ENCODE results near the gene GTF3C4.

Gene GTF3C4

GRCh38 chr9:132726576-132727130 lies 56.4 kb downstream of the GTF3C4 start:
- Histone ChIP-seq H2BK5ac (ENCODE audit: low read depth, low read length, poor library complexity, severe bottlenecking) (no peak overlapping the region), H3K9me3 (ENCODE audit: control insufficient read depth, low read length) (no peaks in the 10 kb centered on the region), H3K23ac (ENCODE audit: low read length in 2 of 2) (no peak overlapping the region), H2BK120ac (ENCODE audit: low read depth, low read length) (no peak overlapping the region), H3K4me1 (ENCODE audit: control insufficient read depth, insufficient read depth, low read depth, low read length) (no peaks in the 10 kb centered on the region), H3K79me1 (replicated peaks; ENCODE audit: low read length, poor library complexity, severe bottlenecking) (no peaks in the 10 kb centered on the region), H3K14ac (ENCODE audit: low read length in 2 of 2) (no peak overlapping the region), H2AFZ (ENCODE audit: low read depth, low read length) (no peak overlapping the region), H2BK15ac (ENCODE audit: low read depth, poor library complexity, severe bottlenecking) (no peak overlapping the region), H3K27me3 (ENCODE audit: control insufficient read depth in 1 of 2, insufficient read depth in 1 of 2, low read length in 2 of 2) (peaks cover 49% of the 10 kb centered on the region in 2 experiments), H3K36me3 (ENCODE audit: control insufficient read depth in 1 of 2, insufficient read depth in 2 of 2, low read depth in 1 of 2, low read length in 2 of 2) (no peaks in the 10 kb centered on the region), H3K9ac (ENCODE audit: low read length) (no peak overlapping the region), H3K18ac (ENCODE audit: low read depth in 1 of 2, low read length in 2 of 2) (no peak overlapping the region), H4K8ac (ENCODE audit: low read length) (no peak overlapping the region), H2BK12ac (ENCODE audit: low read length in 2 of 2) (no peak overlapping the region), H4K91ac (ENCODE audit: low read length) (no peak overlapping the region), H2AK5ac (ENCODE audit: low read length, severe bottlenecking) (no peak overlapping the region), H3K4me3 (ENCODE audit: insufficient read depth in 1 of 2, low read depth in 1 of 2, low read length in 2 of 2) (no peak overlapping the region), H3K27ac (ENCODE audit: low read length, poor library complexity, severe bottlenecking) (no peak overlapping the region), H3K4me2 (ENCODE audit: low read length, poor library complexity, severe bottlenecking) (no peak overlapping the region), H3K4ac (ENCODE audit: low read depth in 1 of 2, low read length in 2 of 2) (no peak overlapping the region)
- WGBS: 71% methylated on average over 7 of the region's 8 CpGs
- no peak for DNase-seq

- H3K9ac ChIP-seq (ENCODE audit: low read length): no peak overlapping the region
- WGBS: 93% methylated on average over 4 of the region's 5 CpGs
Observed at GRCh38 chr9:132728071-132728470, 57.8 kb downstream of the GTF3C4 start.

GRCh38 chr9:132728497-132728896 lies 58.2 kb downstream of the GTF3C4 start:
- peaks cover 42 to 50% of the 10 kb centered on the region in 2 experiments for H3K27me3 ChIP-seq (ENCODE audit: control insufficient read depth in 1 of 2, insufficient read depth in 1 of 2, low read length in 2 of 2)
- 100% methylated on average over 1 of the region's 2 CpGs for WGBS
- H2BK5ac ChIP-seq (ENCODE audit: low read depth, low read length, poor library complexity, severe bottlenecking): no peak overlapping the region
- H3K9ac ChIP-seq (ENCODE audit: low read length): no peak overlapping the region
- no peak overlapping the region for H2BK12ac ChIP-seq (ENCODE audit: low read length in 2 of 2)
- H3K27ac ChIP-seq (ENCODE audit: low read length, poor library complexity, severe bottlenecking): no peak overlapping the region
- H4K91ac ChIP-seq (ENCODE audit: low read length): no peak overlapping the region
- no peak overlapping the region for H2BK120ac ChIP-seq (ENCODE audit: low read depth, low read length)
- H3K9me3 ChIP-seq (ENCODE audit: control insufficient read depth, low read length): no peaks in the 10 kb centered on the region
- no peak overlapping the region for H2BK15ac ChIP-seq (ENCODE audit: low read depth, poor library complexity, severe bottlenecking)
- no peaks in the 10 kb centered on the region for H3K79me1 ChIP-seq (replicated peaks; ENCODE audit: low read length, poor library complexity, severe bottlenecking)
- H2AFZ ChIP-seq (ENCODE audit: low read depth, low read length): no peak overlapping the region
- H3K36me3 ChIP-seq (ENCODE audit: control insufficient read depth in 1 of 2, insufficient read depth in 2 of 2, low read depth in 1 of 2, low read length in 2 of 2): no peaks in the 10 kb centered on the region
- H3K14ac ChIP-seq (ENCODE audit: low read length in 2 of 2): no peak overlapping the region
- H2AK5ac ChIP-seq (ENCODE audit: low read length, severe bottlenecking): no peak overlapping the region
- no peaks in the 10 kb centered on the region for H3K4me1 ChIP-seq (ENCODE audit: control insufficient read depth, insufficient read depth, low read depth, low read length)
- H3K18ac ChIP-seq (ENCODE audit: low read depth in 1 of 2, low read length in 2 of 2): no peak overlapping the region
- no peak overlapping the region for H3K4ac ChIP-seq (ENCODE audit: low read depth in 1 of 2, low read length in 2 of 2)
- H3K4me2 ChIP-seq (ENCODE audit: low read length, poor library complexity, severe bottlenecking): no peak overlapping the region
- no peak for DNase-seq
- H3K4me3 ChIP-seq (ENCODE audit: insufficient read depth in 1 of 2, low read depth in 1 of 2, low read length in 2 of 2): no peak overlapping the region
- H4K8ac ChIP-seq (ENCODE audit: low read length): no peak overlapping the region
- H3K23ac ChIP-seq (ENCODE audit: low read length in 2 of 2): no peak overlapping the region

More at GRCh38 chr9:132728071-132728470, 57.8 kb downstream of the GTF3C4 start:
- H3K4me3 ChIP-seq (ENCODE audit: insufficient read depth in 1 of 2, low read depth in 1 of 2, low read length in 2 of 2): no peak overlapping the region
- H3K4ac ChIP-seq (ENCODE audit: low read depth in 1 of 2, low read length in 2 of 2): no peak overlapping the region
- H4K8ac ChIP-seq (ENCODE audit: low read length): no peak overlapping the region
- peaks cover 44 to 49% of the 10 kb centered on the region in 2 experiments for H3K27me3 ChIP-seq (ENCODE audit: control insufficient read depth in 1 of 2, insufficient read depth in 1 of 2, low read length in 2 of 2)
- H2BK5ac ChIP-seq (ENCODE audit: low read depth, low read length, poor library complexity, severe bottlenecking): no peak overlapping the region
- H3K23ac ChIP-seq (ENCODE audit: low read length in 2 of 2): no peak overlapping the region
- H3K4me2 ChIP-seq (ENCODE audit: low read length, poor library complexity, severe bottlenecking): no peak overlapping the region
- no peak overlapping the region for H3K27ac ChIP-seq (ENCODE audit: low read length, poor library complexity, severe bottlenecking)
- H2AFZ ChIP-seq (ENCODE audit: low read depth, low read length): no peak overlapping the region
- no peaks in the 10 kb centered on the region for H3K36me3 ChIP-seq (ENCODE audit: control insufficient read depth in 1 of 2, insufficient read depth in 2 of 2, low read depth in 1 of 2, low read length in 2 of 2)
- H4K91ac ChIP-seq (ENCODE audit: low read length): no peak overlapping the region
- H2BK12ac ChIP-seq (ENCODE audit: low read length in 2 of 2): no peak overlapping the region
- H2BK15ac ChIP-seq (ENCODE audit: low read depth, poor library complexity, severe bottlenecking): no peak overlapping the region
- H3K18ac ChIP-seq (ENCODE audit: low read depth in 1 of 2, low read length in 2 of 2): no peak overlapping the region
- no peak for DNase-seq
- H3K9me3 ChIP-seq (ENCODE audit: control insufficient read depth, low read length): no peaks in the 10 kb centered on the region
- H2BK120ac ChIP-seq (ENCODE audit: low read depth, low read length): no peak overlapping the region
- no peaks in the 10 kb centered on the region for H3K4me1 ChIP-seq (ENCODE audit: control insufficient read depth, insufficient read depth, low read depth, low read length)
- H2AK5ac ChIP-seq (ENCODE audit: low read length, severe bottlenecking): no peak overlapping the region
- H3K79me1 ChIP-seq (replicated peaks; ENCODE audit: low read length, poor library complexity, severe bottlenecking): no peaks in the 10 kb centered on the region
- H3K14ac ChIP-seq (ENCODE audit: low read length in 2 of 2): no peak overlapping the region

GRCh38 chr9:132729235-132729890 lies 59.1 kb downstream of the GTF3C4 start:
- Histone ChIP-seq H3K4me1 (ENCODE audit: control insufficient read depth, insufficient read depth, low read depth, low read length) (no peaks in the 10 kb centered on the region), H4K91ac (ENCODE audit: low read length) (no peak overlapping the region), H2AK5ac (ENCODE audit: low read length, severe bottlenecking) (no peak overlapping the region), H3K9ac (ENCODE audit: low read length) (no peak overlapping the region), H3K79me1 (replicated peaks; ENCODE audit: low read length, poor library complexity, severe bottlenecking) (no peaks in the 10 kb centered on the region), H3K9me3 (ENCODE audit: control insufficient read depth, low read length) (no peaks in the 10 kb centered on the region), H2AFZ (ENCODE audit: low read depth, low read length) (no peak overlapping the region), H2BK120ac (ENCODE audit: low read depth, low read length) (no peak overlapping the region), H4K8ac (ENCODE audit: low read length) (no peak overlapping the region), H3K36me3 (ENCODE audit: control insufficient read depth in 1 of 2, insufficient read depth in 2 of 2, low read depth in 1 of 2, low read length in 2 of 2) (no peaks in the 10 kb centered on the region), H3K27ac (ENCODE audit: low read length, poor library complexity, severe bottlenecking) (no peak overlapping the region), H2BK5ac (ENCODE audit: low read depth, low read length, poor library complexity, severe bottlenecking) (no peak overlapping the region), H3K27me3 (ENCODE audit: control insufficient read depth in 1 of 2, insufficient read depth in 1 of 2, low read length in 2 of 2) (peaks cover 44 to 51% of the 10 kb centered on the region in 2 experiments), H3K4me3 (ENCODE audit: insufficient read depth in 1 of 2, low read depth in 1 of 2, low read length in 2 of 2) (no peak overlapping the region), H3K23ac (ENCODE audit: low read length in 2 of 2) (no peak overlapping the region), H2BK12ac (ENCODE audit: low read length in 2 of 2) (no peak overlapping the region), H3K4ac (ENCODE audit: low read depth in 1 of 2, low read length in 2 of 2) (no peak overlapping the region), H3K14ac (ENCODE audit: low read length in 2 of 2) (no peak overlapping the region), H2BK15ac (ENCODE audit: low read depth, poor library complexity, severe bottlenecking) (no peak overlapping the region), H3K18ac (ENCODE audit: low read depth in 1 of 2, low read length in 2 of 2) (no peak overlapping the region), H3K4me2 (ENCODE audit: low read length, poor library complexity, severe bottlenecking) (no peak overlapping the region)
- 80% methylated on average over 5 of the region's 5 CpGs for WGBS
- DNase-seq: no peak

Measured in mesenchymal stem cell (in vitro differentiated cells and primary cell).